HG03457 (cell line): ENCODE results near the gene CTSS.
"Not testable (repeated sequence)": the region's sequence is repeated elsewhere in the genome, so short reads cannot be mapped to it uniquely, and the experiment has no call there.

Experiments
- ATAC-seq: cut with Tn5 transposase; IDR thresholded peaks from one replicate; pipeline ENCODE4 v1.9.1; 2021; ENCODE audit warnings: moderate number of reproducible peaks; ENCODE audit not compliant: unreplicated experiment

Gene CTSS

GRCh38 chr1:150775931-150776505 lies 10.4 kb upstream of the CTSS start:
- not testable (repeated sequence) for ATAC-seq

- ATAC-seq = no peak
Observed at GRCh38 chr1:150775276-150775675, 9.7 kb upstream of the CTSS start.

GRCh38 chr1:150772326-150772725 lies 6.7 kb upstream of the CTSS start:
- no peak for ATAC-seq

GRCh38 chr1:150767704-150768103 lies 2.1 kb upstream of the CTSS start:
- not testable (repeated sequence) for ATAC-seq

DNA sequence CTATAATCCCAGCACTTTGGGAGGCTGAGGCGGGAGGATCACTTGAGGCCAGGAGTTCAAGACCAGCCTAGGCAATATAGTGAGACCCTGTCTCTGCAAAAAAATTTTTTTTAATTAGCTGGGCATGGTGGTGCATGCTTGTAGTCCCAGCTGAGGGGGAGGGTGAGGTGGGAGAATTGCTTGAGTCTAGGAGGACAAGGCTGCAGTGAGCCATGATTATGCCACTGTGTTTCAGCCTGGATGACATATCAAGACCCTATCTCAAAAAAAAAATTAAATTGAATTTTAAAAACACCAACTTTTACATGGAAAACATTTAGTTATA lies 361 bp upstream of the CTSS start:
- ATAC-seq = peak; percentile 5

DNA sequence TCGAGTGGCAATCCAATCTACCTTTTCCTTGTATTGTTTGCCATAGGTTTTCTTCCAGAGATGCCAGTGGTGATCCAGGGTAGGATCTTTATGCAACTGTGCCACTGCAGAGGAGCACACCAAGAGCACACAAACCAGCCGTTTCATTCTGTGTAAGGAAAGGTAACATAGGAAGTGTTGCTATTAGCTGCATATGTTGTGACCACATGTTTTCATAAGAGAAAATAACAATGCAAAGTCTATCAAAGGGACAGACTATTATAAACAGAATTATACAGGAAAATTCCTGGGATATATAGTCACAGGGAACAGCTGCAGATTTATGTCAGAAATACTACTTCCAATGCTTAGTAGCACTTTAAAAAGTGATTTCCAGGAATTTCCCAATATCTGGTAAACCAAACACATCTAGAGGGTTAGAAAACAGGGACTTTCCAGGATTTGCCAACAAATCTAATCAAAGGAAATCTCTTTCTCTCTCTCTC lies 919 bp downstream of the CTSS start:
- no peak for ATAC-seq

GRCh38 chr1:150763018-150763417 lies 2.6 kb downstream of the CTSS start:
- ATAC-seq = no peak

GRCh38 chr1:150762552-150762951 lies 3.0 kb downstream of the CTSS start:
- ATAC-seq = no peak

DNA sequence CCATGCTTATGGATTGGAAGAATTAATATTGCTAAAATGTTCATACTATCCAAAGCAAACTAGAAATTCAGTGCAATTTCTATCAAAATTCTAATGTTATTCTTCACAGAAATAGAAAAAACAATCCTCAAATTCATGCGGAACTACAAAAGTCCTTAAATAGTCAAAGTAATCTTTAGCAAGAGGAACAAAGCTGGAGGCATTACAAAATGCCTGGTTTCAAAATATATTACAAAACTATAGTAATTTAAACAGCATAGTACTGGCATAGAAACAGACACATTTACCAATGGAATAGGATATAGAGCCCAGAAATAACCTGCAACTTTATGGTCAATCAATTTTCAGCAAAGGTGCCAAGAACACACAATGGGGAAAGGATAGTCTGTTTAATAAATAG lies 3.8 kb downstream of the CTSS start:
- no peak for ATAC-seq

- no peak for ATAC-seq
Observed at GRCh38 chr1:150760013-150760412, 5.6 kb downstream of the CTSS start.

- no peak for ATAC-seq
Observed at GRCh38 chr1:150753416-150753815, 12.2 kb downstream of the CTSS start.

GRCh38 chr1:150751443-150751842 lies 14.1 kb downstream of the CTSS start:
- ATAC-seq = no peak

DNA sequence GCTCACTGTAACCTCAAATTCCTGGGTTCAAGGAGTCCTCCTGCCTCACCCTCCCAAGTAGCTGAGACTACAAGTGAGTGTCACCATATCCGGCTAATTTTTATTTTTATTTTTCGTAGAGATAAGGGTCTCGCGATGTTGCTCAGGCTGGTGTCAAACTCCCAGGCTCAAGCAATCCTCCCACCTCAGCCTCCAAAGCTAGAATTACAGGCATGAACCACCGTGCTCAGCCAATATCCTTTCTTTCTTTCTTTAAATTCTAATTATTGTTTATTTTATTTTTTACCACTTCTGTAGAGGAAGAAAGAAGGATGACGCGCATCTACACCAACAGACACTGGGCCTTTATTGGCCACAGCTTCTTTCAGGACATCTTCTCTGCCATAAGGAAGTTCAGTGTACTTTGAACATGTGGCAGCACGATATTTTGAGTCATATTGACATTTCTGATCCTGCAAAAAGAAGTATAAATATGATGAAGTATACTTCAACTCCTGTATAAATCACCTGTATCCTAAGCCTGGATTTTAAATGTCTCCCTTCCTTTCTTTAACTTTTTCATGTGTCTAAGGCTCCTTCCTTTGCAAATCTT lies 15.8 kb downstream of the CTSS start:
- ATAC-seq = no peak

DNA sequence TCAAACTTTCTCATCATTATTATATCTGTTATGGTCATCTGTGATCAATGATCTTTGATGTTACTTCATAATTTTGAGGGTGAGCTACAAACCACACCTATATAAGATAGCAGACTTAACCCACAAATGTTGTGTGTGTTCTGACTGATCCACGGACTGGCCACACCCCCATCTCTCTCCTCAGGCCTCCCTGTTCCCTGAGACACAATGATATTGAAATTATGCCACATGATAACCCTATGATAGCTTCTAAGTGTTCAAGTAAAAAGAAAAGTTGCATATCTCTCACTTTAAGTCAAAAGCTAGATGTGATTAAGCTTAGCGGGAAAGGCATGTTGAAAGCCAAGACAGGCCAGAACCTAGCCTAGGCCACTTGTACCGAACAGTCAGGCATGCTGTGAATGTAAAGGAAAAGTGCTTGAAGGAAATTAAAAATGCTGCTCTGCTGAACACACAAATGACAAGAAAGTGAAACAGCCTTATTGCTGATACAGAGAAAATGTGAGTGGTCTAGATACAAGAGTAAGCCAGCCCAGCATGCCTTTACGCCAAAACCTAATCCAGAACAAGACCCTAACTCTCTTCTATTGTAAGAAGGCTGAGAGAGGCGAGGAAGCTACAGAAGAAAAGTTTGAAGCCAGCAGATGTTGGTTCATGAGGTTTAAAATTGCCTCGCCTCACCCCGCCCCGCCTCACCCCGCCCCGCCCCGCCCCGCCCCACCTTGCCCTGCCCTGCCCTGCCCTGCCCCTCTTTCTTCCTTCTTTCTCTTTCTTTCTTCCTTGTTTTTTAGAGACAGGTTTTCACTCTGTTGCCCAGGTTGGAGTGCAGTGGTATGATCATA lies 16.5 kb downstream of the CTSS start:
- ATAC-seq = no peak

DNA sequence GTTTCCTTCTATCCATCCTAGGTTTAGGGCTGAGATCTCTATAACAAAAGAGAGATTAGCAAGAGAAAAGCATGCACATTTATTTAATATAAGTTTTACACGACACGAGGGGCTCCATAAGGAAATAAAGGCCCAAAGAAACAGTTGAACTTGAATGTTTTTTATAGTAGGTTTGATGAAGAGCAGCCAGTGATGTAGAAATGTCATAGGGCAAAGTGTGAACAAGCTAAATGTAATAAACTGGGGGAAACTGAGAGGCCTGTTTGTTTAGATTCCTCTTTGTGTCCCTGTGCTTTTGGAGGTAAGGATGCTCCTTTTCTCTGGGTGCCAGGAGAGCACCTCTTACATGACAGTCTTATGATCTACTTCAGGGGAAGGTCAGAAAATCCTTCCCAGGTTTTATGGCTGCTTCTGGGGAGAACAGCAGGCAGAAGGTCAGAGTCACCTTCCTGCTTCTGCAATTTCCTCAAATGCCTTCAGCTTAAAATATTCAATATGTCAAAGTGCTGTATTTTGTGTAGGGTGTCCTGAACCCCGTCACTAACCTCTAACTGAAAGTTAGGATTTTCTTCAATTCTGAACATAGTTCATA lies 35.4 kb downstream of the CTSS start:
- no peak for ATAC-seq

GRCh38 chr1:150724336-150724735 lies 41.2 kb downstream of the CTSS start:
- no peak for ATAC-seq

- no peak for ATAC-seq
Observed at GRCh38 chr1:150720703-150721102, 44.9 kb downstream of the CTSS start, which contains the start of gene HORMAD1. TSS of gene HORMAD1 (minus strand) at chr1:150720895. CDS start at chr1:150719505, 1,390 bp downstream.

GRCh38 chr1:150720098-150720497 lies 45.5 kb downstream of the CTSS start:
- no peak for ATAC-seq

DNA sequence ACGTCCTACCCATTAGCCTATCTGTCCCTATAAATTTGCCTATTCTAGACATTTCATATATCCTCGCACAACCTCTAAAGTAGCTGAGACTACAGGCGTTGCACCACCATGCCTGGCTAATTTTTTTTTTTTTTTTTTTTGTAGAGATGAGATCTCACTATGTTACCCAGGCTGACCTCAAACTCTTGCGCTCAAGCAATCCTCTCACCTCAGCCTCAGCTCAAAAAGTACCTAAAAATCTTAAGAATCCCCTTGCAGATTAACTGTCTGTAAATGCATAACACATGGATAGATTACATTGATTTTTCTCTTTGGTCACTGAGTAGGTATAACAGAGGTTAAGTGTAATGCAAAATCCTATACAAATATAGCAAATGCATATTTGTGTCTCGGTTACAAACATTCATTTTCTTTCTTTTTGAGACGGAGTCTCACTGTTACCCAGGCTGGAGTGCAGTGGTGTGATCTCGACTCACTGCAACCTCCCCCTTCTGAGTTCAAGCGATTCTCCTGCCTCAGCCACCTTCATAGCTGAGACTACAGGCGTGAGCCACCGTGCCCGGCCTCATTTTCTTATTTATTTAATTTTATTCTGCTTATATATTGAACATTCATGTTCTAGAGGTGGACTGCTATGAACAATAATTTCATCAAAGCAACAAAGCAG lies 47.2 kb downstream of the CTSS start:
- no peak for ATAC-seq

DNA sequence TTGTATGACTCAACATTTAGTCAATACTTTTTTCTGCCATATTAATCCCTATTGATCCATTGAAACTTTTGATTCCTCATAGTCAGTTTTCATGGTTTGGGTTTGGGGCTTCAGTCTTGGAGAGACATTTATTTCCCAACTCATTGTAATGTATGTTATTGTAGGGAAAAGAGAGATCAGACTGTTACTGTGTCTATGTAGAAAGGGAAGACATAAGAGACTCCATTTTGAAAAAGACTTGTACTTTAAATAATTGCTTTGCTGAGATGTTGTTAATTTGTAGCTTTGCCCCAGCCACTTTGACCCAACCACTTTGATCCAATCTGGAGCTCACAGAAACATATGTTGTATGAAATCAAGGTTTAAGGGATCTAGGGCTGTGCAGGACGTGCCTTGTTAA lies 56.5 kb downstream of the CTSS start:
- not testable (repeated sequence) for ATAC-seq

- ATAC-seq = no peak
Observed at GRCh38 chr1:150708595-150708994, 57.0 kb downstream of the CTSS start.
